Jurkat, Clone E6-1 (cell line): ENCODE data around the gene RNASE7. TPM values are rescaled to one million over a fixed set of nuclear protein-coding genes. Genes with fewer than 3 reads are reported as not detected.
"Not testable (repeated sequence)": the region's sequence is repeated elsewhere in the genome, so short reads cannot be mapped to it uniquely, and the experiment has no call there.

Experiments used
- DNase-seq: peaks from one replicate; pipeline ENCODE4 v3.0.0-alpha.2; 2011; ENCODE audit warnings: low read depth, low spot score
- H3K4me3 ChIP-seq: 2 replicates; pipeline ENCODE4 v1.5.1; 2011; ENCODE audit warnings: mild to moderate bottlenecking, low read length, control low read depth, moderate library complexity
- polyA plus RNA-seq: library from polyadenylated mRNA; unstranded; fragments of >200 nt; gene quantifications from one replicate; pipeline ENCODE4 v1.2.1, GENCODE V29; 2012; ENCODE audit warnings: missing spikeins; ENCODE audit not compliant: insufficient read length, insufficient read depth

The RNASE7 gene
- polyA plus RNA-seq, result not detected

GRCh38 chr14:21041676-21042433 is at the start of gene RNASE7:
TSS of gene RNASE7 (plus strand) at chr14:21042362. CDS start at chr14:21042993, 631 bp downstream.
- no peak within 1 kb of the TSS for H3K4me3 ChIP-seq

GRCh38 chr14:20996521-20996920 is 45.6 kb upstream of the RNASE7 start:
- H3K4me3 ChIP-seq, result no peak overlapping the region
- DNase-seq, result no peak

More at GRCh38 chr14:21041676-21042433, at the start of gene RNASE7:
- no peak for DNase-seq

GRCh38 chr14:20997115-20997514 is 45.0 kb upstream of the RNASE7 start:
- DNase-seq, result no peak
- no peak overlapping the region for H3K4me3 ChIP-seq

DNA sequence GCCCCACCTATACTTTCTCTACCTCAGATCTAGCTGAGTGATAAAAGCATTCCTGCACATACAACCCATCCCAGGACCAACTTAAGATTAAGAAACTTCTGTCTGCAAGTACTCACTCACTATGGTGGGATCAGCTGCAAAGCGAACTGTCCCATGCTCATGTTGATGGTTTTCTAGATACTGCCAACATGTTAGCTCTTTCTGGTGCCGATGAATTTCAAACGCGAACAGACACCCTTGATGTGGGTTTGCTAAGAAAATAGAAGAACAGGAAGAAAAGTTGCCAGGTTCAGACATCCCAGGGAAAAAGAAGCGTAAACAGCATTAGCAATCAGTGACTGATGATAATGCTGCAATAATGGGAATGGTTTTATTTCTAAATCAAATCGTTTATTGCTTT is 44.6 kb upstream of the RNASE7 start:
- DNase-seq, result peak; percentile 33
- no peak overlapping the region for H3K4me3 ChIP-seq

GRCh38 chr14:20998139-20998538 is 44.0 kb upstream of the RNASE7 start:
- H3K4me3 ChIP-seq, result no peak overlapping the region
- DNase-seq, result no peak

- no peak for DNase-seq
- H3K4me3 ChIP-seq, result no peak within 1 kb of the TSS
Measured at GRCh38 chr14:20998674-20999366, 43.3 kb upstream of the RNASE7 start, which contains the start of gene SLC39A2. TSS of gene SLC39A2 (plus strand) at chr14:20999293. CDS start at chr14:20999447, 154 bp downstream.

GRCh38 chr14:20999591-20999990 is 42.6 kb upstream of the RNASE7 start:
- no peak overlapping the region for H3K4me3 ChIP-seq
- DNase-seq, result no peak

DNA sequence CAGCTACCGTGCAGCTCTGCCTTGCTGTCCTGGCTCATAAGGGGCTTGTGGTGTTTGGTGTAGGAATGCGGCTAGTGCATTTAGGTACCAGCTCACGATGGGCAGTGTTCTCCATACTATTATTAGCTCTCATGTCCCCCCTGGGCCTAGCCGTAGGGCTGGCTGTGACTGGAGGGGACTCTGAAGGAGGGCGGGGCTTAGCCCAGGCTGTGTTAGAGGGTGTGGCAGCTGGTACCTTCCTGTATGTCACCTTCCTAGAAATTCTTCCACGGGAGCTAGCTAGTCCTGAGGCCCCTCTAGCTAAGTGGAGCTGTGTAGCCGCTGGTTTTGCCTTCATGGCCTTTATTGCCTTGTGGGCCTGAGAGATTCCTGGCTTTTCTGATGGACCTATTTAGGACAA is 40.9 kb upstream of the RNASE7 start:
- no peak overlapping the region for H3K4me3 ChIP-seq
- no peak for DNase-seq

DNA sequence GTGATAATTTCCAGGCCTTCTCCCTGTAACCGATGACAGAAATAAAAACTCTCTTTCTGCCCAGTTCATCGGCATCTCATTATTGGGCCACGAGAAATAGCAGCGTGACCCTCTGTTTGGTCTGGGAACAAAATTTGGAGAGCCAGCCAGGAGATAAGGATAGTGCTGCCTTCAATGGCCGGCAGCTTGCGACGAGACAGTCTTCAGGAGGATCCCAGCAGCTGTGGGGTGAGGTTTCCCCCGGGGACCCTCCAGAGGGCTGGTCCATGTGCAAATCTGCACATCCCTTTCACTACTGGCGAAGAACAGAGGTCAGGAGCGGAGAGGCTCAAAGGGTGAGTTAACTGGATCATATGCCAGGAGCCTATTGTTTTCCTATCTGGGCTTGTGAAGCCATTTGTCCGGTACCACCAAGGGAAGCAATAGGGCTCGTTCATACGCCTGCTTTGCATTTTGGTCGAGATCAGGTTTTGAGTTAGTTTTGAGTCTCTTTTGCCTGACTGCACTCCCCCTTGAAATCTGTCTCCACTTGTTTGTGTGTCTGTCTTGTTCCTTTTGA is 38.3 kb upstream of the RNASE7 start:
- no peak for DNase-seq
- H3K4me3 ChIP-seq, result no peak overlapping the region

GRCh38 chr14:21009721-21010120 is 32.4 kb upstream of the RNASE7 start:
- not testable (repeated sequence) for DNase-seq, H3K4me3 ChIP-seq

GRCh38 chr14:21011136-21011535 is 31.0 kb upstream of the RNASE7 start:
- no peak overlapping the region for H3K4me3 ChIP-seq
- no peak for DNase-seq

- DNase-seq, result peak; percentile 76
Measured at GRCh38 chr14:21014761-21015190, 27.4 kb upstream of the RNASE7 start.

GRCh38 chr14:21015312-21015711 is 26.9 kb upstream of the RNASE7 start:
- DNase-seq, result no peak
- H3K4me3 ChIP-seq, result no peak overlapping the region

More at GRCh38 chr14:21014761-21015190, 27.4 kb upstream of the RNASE7 start:
- no peak overlapping the region for H3K4me3 ChIP-seq

DNA sequence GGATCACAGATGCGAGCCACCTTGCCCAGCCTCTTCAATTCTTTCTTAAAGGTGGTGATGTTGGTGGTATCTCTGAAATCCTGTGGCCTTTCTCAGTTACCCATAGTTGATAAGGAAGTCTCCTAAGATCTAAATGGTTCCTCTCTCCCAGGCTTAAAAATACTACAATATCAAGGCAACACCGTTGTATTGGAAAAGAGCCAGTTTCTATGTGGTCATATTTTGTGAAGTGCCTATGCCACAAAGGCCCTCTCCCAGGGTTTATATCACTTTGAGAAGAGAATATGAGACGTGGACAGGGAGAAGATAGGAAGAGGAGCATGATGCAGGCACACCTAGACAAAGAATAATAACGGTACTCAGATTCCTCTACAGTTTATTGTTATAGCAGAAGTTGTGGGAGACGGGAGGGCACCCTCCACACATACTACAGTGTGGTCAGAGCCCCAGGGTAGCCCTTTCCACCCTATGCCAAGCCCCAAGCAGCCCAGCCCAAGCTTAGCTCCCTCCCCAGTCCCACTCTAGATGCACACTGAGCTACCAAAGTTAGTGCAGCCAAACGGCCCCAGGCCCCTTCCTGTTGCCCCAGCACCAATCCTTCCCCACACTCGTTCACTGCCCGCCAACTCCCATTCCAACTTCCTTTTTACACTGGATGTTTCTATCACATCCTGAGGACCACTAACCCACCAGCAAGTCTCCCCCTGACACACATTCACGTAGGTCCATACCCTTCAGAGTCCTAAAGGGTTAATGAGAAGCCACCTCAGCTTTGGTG is 25.6 kb upstream of the RNASE7 start:
- no peak overlapping the region for H3K4me3 ChIP-seq
- no peak for DNase-seq

DNA sequence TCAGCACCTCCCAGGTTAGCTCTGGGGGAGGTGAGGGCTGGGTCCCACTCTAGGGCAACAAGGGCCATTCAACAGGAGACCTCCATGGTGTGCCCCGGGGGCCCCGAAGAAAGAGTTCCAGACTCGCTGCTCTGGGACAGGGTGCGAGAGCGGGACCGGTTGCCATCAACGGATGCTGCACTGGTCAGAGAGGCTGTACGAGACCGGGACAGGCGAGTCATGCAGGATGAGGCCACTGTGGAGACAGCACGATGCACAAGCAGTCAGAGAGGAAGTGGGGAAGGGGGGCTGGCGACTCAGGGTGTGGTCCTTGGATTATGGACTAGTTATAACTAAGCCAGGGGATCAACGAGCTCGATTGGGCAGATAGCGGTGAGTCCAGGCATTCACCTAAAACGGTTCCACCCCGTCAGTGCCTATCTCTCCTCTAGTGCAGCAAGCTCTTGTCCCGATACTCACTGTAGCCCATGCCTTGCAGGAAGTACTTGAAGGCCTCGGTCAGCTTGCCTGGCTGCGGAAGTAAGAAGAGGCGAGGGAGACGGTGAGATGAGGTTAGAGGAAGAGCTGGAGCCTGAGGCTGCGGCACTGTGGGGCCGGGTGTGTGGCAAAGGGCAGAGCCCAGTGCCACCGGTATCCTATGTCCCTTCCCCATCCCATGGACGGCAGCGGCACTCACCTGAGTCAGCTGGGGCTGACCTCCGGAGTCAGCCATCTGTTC is 24.5 kb upstream of the RNASE7 start:
- no peak for DNase-seq
- no peak overlapping the region for H3K4me3 ChIP-seq

- no peak for DNase-seq
- H3K4me3 ChIP-seq, result no peak overlapping the region
Measured at GRCh38 chr14:21018286-21018685, 23.9 kb upstream of the RNASE7 start.

- no peak for DNase-seq
- no peak overlapping the region for H3K4me3 ChIP-seq
Measured at GRCh38 chr14:21018781-21019180, 23.4 kb upstream of the RNASE7 start.

GRCh38 chr14:21019366-21019765 is 22.8 kb upstream of the RNASE7 start:
- no peak for DNase-seq
- no peak overlapping the region for H3K4me3 ChIP-seq
